Ecto neural progenitor cell (in vitro differentiated cells): ENCODE data around the gene YARS1.
"Not testable (repeated sequence)": the region's sequence is repeated elsewhere in the genome, so short reads cannot be mapped to it uniquely, and the experiment has no call there.

ENCODE experiments used
- DNase-seq: peaks from one replicate; pipeline ENCODE4 v3.0.0-alpha.2; 2018; ENCODE audit warnings: low spot score

The YARS1 gene

GRCh38 chr1:32816676-32817158 is 441 bp downstream of the YARS1 start:
- DNase-seq: no peak

- DNase-seq: no peak
Measured at GRCh38 chr1:32813941-32814739, 3.0 kb downstream of the YARS1 start.

GRCh38 chr1:32811917-32812316 is 5.2 kb downstream of the YARS1 start:
- DNase-seq: no peak

- DNase-seq: no peak
Measured at GRCh38 chr1:32811265-32811664, 5.9 kb downstream of the YARS1 start.

GRCh38 chr1:32810358-32810757 is 6.8 kb downstream of the YARS1 start:
- no peak for DNase-seq

- no peak for DNase-seq
Measured at GRCh38 chr1:32808580-32808979, 8.6 kb downstream of the YARS1 start.

- DNase-seq: no peak
Measured at GRCh38 chr1:32806910-32807523, 10.1 kb downstream of the YARS1 start.

GRCh38 chr1:32806290-32806689 is 10.9 kb downstream of the YARS1 start:
- no peak for DNase-seq

- not testable (repeated sequence) for DNase-seq
Measured at GRCh38 chr1:32804460-32804859, 12.7 kb downstream of the YARS1 start.

GRCh38 chr1:32801096-32801715 is 16.0 kb downstream of the YARS1 start:
- no peak for DNase-seq

GRCh38 chr1:32798679-32799416 is 18.3 kb downstream of the YARS1 start:
- DNase-seq: no peak

- no peak for DNase-seq
Measured at GRCh38 chr1:32798191-32798590, 19.0 kb downstream of the YARS1 start.

- no peak for DNase-seq
Measured at GRCh38 chr1:32797456-32797855, 19.7 kb downstream of the YARS1 start.

GRCh38 chr1:32795763-32796162 is 21.4 kb downstream of the YARS1 start:
- DNase-seq: not testable (repeated sequence)

GRCh38 chr1:32791881-32792280 is 25.3 kb downstream of the YARS1 start:
- DNase-seq: no peak

- DNase-seq: not testable (repeated sequence)
Measured at GRCh38 chr1:32789356-32789755, 27.8 kb downstream of the YARS1 start.

- no peak for DNase-seq
Measured at GRCh38 chr1:32786856-32787255, 30.3 kb downstream of the YARS1 start.

GRCh38 chr1:32784817-32785216 is 32.3 kb downstream of the YARS1 start:
- no peak for DNase-seq

- no peak for DNase-seq
Measured at GRCh38 chr1:32783851-32784250, 33.3 kb downstream of the YARS1 start.

- no peak for DNase-seq
Measured at GRCh38 chr1:32782086-32782485, 35.1 kb downstream of the YARS1 start.

GRCh38 chr1:32780628-32781234 is 36.4 kb downstream of the YARS1 start:
- no peak for DNase-seq

GRCh38 chr1:32780005-32780404 is 37.2 kb downstream of the YARS1 start:
- DNase-seq: no peak
